Measurements from ENCODE around the gene FRMD1.

Gene FRMD1

DNA sequence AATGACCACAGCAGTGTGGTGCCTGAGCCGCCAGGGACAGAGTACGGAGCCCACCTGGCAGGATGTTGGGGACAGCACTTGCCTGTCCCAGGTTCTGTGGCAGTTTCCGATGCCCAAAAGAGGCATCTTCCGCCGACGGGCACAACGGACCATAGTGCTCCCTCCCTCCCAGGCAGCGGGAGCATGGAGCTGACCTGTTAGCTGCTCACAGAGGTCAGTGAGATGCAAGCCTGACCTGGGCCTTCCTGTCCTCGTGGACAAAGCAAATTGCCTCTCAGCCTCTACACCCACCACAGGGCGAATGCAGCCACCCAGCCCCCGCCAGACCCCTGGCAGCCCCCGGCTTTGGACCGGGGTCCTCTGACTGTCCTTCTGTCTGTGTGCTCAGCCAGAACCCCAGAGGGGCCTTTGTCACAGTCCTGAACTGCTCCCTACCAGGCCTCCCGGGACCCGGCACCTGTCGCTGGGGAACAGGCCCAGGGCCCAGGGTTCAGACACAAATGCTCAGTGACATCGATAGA lies 16.2 kb upstream of the FRMD1 start:
- DNase-seq (ENCODE audit: low read depth), result no peak

DNA sequence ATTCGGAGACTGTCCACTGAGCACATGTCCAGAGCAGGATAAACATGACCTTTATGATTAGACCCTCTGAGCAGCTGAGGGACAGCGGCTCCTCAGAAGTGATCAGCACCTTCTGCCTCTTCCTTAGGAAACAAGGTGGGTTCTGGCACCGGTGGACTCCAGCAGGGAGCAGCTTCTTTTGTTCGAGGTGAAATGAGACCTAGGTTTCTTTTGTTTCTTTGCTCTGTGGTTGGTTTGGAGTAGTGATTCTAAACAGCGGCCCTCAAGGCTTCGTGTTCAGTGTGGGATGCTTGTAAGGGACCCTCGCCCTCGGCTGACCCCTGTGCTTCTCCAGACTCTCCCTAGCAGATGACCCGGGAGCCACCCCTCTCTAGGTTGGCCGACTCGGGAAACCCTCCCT lies 14.6 kb upstream of the FRMD1 start:
- DNase-seq (ENCODE audit: low read depth), result no peak

DNA sequence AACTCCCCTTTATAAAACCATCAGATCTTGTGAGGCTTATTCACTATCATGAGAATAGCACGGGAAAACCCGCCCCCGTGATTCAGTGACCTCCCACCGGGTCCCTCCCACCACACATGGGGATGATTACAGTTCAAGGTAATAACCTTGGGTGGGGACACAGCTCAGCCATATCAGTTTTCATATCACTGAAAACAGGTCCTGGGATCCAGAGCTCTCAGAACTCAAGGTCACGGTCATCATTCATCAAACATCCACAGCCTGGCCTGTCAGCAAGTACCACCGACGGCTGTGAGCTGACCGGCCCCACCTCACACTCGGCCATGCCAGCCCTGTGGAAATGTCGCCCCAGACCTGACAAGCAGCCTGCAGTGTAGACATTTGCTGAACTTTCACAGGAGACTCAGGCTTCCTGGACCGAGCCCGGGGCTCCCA lies 14.1 kb upstream of the FRMD1 start:
- DNase-seq (ENCODE audit: low read depth), result no peak

DNA sequence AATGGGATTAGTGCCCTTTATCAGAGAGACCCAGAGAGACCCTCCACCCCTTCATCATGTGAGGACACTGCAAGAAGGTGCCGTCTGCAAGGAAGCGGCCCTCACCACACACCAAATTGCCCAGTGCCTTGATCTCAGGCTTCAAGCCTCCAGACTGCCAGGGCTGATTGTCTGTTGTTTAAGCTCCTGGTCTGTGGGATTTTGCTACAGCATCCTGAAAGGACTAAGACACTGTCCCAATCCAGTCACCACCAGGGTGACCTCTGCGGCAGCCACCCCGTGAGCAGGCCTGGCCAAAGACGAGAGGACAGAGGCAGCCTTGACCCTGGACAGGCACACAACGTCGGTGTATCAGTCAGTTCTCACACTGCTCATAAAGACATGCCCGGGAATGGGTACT lies 13.5 kb upstream of the FRMD1 start:
- no peak for DNase-seq (ENCODE audit: low read depth)

DNA sequence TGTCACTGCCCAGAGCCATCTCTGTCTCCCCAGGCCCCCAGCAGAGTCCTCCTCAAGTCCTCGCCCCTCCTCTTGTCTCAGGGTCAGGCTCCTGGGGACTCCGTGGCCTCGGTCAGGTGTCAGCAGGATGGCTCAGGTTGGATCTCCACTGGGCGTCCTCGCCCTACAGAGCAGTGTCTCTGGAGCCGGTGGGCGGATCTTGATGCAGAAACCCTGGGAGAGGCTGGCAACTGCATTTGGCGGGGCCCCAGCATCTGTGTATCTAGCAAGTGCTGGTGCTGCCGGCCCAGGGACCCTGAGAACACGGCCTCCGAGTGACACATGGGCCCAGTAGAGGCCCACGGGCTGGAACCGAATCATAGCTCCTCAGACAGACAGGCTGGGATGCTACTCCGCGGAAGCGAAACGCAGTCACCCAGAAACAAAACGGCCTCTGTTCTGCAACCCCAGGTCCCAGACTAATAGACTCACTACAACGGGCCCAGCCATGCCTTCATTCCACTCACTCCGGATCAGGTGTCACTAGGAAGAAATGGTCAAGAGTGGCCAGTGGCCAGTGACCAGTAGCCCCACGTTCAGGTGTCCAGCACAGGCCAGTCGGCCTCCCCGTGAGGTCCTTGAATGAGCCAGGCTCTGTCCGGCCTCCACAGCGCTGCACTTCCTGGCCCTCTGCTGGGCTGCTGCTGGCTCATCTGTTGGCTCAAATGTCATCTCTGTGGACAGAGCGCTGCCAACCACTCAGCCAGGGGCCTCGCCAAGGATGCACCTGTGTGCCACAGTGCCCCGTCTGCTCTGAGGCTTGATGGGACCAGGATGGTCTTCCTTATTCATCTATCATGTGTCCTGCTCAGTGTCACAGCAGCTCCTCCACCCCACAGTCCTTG lies 12.6 kb upstream of the FRMD1 start:
- DNase-seq (ENCODE audit: low read depth), result no peak

DNA sequence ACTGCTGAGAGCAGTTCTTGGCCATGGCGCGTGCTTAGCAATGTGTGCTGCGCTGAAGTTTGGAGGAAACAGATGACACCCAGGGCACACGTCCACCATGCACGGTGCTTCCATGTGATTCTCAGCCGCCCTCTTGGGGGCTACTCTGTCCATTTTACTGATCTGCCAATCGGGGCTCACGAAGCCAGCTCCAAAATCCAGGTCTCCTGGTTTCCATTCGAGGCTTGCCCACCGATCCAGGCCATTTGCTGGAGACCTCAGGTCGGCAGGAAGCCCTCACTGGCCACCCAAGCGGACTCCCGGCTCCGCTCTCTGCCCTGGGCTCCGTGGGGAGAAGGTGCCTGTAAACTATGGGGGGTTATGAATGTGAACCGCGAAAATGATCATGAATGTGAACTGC lies 11.7 kb upstream of the FRMD1 start:
- DNase-seq (ENCODE audit: low read depth), result no peak

DNA sequence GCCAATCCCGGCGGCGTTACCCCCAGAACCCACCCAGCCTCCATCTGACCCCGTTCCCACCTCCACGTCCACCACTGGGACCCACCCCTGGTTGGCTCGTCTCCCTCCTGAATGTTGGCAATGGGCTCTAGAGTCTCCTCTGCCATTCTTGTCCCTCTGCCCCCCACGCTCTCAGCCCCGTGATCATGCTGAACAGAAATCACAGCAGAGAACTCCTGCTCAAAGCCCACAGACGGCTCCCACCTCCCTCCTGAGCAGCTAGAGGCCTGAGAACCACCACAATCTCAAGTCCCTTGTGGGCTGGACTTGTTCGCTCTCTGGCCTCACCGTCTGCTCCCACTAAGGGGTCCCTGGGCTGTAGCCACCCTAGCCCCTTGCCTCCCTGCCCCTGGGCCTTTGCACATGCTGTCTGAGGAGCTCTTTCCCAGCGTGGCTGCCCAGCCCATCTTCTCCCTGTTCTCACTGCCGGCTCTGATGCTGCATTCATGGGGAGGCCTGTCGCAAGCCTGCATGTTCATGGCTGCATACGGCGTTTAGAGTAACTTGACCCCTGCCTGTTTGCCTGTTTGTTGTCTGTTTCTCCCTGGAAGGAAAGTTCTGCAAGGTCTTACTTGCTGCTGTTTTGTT lies 11.2 kb upstream of the FRMD1 start:
- DNase-seq (ENCODE audit: low read depth), result no peak

DNA sequence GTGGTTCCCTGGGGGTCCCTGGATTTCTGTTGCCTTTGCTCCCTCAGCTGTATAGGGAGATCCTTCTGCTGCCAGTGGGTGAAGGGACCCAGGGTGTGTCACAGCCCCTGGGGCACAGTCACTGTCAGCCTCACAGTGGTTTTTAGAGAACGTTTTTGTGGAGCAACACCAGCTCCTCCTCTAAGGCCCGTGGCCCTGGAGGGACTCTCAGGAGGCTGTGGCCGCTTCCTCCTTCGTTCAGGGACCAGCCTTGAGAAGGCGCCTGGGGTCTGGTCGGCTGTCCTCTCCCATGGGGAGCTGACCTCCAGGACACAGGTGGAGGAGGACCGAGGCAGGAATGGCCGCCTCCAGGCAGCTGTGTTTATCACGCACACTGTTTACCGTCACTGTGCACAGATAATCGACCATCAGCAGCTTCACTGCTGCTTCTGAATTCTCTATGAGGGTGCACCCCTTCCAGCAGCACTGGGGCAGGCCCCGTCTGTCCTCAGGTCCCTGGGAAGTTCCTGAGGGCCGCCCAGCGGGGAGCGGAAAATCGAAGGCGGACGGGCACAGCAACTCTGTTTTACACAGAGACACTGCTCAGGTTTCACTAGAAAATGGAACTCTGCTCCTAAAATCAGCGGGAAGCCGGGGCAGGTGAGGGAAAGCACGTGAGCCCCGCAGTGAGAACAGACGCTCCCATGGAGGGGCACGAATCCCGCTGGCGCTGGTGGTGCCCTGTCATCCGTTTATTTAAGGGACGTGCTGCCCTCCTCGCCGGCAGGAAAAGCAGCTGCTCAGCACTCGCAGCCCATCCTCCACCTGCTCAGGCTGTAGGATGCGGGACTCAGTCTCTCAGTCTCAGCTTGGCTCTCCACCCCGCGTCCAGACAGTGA lies 10.4 kb upstream of the FRMD1 start:
- DNase-seq (ENCODE audit: low read depth), result no peak

DNA sequence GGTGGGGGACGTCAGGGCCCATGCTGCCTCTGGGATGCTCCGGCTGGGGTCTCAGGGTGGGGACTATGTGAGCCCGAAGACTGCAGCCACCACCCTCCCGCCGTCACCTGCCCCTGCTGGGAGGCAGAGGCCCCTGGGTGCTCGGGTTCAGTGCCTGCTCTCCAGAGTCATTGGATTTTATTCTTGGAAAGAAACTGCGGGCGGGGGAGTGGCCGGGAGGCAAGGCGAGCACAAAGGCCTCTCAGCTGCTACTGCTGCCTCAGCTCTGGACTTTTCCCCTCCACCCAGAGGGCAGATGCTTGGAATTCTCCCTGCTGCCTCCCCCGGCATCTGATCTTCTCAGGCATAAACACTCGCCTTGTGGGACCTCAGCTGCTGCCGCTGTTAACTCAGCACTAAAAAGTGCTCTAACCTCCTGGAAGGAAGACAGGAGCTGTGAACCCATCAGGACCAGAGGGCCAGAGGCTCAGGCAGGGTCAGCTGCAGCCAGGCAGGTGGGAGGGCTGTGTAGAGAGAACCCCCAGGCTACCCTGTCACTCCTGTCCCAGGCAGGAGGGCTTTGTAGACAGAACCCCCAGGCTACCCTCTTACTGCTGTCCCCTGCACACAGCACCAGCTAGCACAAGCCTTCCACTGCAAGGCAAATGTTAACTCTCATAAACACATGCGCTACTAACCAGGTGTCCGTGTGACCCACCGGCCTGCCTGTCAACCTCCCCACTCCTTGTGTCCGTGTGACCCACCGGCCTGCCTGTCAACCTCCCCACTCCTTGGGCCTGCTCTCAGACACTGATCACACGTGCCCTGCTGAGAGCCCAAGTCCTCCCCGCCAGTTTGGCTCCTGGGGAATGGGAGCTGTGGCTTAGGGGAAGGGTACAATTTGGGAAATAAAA lies 9.4 kb upstream of the FRMD1 start:
- no peak for DNase-seq (ENCODE audit: low read depth)

DNA sequence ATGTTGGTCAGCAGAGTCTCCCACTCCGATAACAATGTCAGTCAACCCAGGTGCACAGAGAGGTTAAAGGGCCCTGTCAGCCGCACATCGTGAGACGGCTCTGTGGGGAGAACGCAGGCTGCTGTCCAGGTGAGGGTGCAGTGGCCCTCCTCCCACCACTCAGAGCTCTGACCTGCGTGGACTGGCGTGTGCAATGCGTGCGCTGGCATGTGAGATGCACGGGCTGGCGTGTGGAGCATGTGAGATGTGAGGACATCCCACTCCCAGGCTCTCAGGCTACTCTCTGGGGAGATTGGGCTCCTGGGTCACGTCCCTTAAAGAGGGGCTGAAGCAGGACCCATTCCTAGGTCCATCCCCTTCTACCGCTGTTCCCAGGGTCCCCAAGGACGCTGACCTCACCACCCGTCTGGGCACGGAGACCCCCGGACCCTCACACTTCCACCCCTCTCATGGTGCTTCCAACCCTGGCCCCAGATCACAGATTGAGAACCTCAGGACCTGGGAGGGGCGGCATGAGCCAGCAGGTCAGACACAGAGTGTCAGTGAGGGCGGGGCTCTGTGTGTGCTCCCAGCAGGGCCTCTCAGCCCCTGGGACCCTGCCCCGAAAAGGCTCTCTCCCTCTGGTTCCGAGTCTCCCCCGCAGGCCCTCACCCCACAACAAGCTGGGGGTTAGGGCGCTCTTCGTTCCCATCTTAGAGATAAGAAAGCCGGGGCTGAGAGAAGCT lies 8.6 kb upstream of the FRMD1 start:
- no peak for DNase-seq (ENCODE audit: low read depth)

DNA sequence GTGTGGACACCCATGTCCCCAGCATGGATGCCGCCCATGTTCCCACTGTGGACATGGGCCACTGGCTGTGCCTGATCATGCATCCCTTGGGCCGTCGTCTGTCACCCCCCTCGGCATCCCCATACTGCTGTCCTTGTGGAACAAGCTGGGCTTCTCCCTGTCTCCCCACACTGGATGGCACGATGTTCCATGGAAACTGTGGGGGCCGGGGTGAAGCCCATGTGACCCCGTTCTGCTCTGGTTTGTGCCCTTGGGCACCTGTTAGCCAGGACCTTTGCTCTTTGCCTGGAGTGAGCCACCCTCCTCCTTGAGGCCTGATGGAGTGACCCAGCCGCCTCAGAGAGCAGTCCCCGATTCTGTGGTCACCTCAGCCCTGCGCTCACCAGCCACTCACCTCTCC lies 7.6 kb upstream of the FRMD1 start:
- DNase-seq (ENCODE audit: low read depth), result no peak

DNA sequence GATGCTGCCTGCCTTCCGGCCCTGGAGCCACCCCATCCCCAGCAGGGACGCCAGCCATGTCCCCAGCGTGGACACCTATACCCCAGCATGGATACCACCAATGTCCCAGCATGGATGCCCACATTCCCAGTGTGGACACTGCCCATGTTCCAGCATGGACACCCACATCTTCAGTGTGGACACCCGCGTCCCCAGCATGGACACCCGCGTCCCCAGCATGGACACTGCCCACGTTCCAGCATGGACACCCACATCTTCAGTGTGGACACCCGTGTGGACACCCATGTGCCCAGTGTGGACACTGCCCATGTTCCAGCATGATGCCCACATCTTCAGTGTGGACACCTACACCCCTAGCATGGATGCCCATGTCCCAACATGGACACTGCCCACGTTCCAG lies 7.1 kb upstream of the FRMD1 start:
- no peak for DNase-seq (ENCODE audit: low read depth)

DNA sequence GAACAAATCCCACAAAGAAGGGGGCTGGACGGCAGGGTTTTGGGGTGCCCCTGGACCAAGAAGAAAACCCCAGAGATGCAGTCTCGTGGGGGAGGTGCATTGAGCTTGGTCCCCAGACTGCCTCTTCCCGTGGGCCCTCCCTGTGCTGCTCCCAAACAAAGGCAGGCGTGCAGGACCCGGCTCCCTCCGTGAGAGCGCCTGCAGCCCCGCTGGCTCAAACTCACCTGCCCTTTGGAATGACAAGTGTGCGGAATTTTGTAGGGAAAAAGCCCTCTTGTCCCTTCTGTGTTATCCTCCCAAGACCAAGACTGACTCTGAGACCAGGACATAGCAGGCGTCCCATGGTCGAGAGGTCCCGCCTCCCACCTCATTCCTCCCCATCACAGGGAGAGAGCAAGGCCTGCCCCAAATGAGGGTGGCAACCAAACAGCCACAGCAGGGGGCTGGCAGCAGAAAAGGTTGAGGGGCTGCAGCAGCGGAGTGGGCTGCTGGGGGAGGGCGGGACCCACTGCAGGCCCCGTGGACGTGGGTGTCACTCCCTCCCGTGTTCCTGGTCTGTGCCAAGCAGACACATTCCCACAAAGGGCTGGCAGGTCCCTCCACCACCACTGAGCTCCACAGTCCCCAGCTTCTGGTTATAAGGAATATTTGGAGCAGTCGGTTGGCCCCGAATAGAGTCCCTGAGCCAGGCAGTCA lies 5.6 kb upstream of the FRMD1 start:
- no peak for DNase-seq (ENCODE audit: low read depth)

DNA sequence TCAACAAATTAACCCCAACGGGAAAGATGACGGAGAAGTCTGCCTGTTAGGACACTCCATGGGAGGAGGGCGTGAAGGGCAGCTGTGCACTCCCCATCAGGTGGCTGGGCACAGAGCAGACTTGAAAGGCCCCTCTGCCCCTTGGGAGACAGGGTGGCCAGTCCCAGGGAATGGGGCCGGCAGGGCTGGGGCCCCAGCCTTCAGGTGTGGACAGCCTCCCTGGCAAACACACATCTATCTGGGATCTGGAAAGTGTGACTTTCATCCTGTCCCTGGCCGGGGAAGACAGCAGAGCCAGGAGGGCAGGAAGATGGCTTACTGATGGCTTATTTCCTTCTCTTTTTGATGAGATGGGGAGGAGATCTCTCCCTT lies 4.5 kb upstream of the FRMD1 start:
- no peak for DNase-seq (ENCODE audit: low read depth)

DNA sequence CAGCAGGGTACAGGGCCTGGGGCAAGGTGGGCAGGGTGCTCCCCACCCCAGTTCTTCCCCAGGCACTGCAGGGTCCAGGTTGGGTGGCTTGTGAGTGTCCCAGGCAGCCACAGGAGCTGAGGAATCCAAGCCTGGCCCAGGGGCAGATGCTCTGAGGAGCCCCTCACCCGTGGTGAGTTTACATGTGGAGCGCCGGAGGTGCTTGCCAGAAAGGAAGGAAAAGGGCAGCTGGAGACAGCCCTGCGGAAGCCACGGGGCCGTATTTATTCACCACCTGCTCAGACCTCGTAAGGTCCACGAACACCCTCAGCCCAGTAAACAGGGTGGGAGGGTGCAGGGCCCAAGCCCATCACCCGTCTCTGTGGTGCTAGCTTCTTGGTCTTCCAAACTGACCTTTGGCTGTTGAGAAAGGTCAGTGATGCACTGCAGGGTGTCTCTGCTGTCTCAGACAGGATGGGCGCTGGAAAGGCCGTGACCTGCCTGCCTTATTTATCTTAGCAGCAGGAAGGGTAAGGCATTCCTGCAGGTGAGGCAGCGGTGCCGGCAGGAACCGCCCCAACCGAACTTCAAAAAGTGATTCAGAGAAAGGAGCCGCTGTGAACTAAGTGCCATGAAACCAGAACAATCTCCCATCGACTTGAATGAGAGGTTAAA lies 4.0 kb upstream of the FRMD1 start:
- no peak for DNase-seq (ENCODE audit: low read depth)

DNA sequence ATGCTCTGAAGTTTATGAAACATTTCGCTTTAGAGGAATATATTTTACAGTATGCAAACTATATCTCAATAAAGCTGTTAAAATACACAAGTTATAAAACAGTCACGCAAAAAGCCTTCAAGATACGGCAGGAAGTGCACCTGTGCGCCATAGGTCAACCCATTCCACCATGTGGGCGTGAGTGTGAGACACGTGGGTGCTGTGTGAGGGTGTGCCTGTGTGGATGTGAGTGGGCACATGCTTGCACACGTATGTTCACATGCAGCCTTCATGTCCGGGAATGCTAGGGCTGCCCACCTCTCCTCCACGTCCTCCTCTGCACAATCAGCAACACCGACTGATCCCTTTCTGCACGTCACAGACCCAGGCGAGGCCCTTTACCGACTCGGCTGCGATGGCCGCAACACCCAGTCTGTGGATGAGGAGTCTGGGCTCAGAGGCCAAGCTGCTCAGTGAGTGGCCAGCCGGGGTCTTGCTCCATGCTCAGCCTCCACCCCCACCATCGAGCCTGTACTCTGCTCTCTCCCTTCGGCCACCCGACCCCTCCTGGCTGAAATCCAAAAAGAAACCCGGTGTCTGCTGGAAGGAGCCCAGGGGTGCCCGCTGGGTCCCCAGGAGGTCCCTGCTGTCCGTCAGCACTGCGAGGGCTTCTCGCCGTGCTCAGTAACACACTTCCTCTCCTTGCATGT lies 3.0 kb upstream of the FRMD1 start:
- DNase-seq (ENCODE audit: low read depth), result no peak

DNA sequence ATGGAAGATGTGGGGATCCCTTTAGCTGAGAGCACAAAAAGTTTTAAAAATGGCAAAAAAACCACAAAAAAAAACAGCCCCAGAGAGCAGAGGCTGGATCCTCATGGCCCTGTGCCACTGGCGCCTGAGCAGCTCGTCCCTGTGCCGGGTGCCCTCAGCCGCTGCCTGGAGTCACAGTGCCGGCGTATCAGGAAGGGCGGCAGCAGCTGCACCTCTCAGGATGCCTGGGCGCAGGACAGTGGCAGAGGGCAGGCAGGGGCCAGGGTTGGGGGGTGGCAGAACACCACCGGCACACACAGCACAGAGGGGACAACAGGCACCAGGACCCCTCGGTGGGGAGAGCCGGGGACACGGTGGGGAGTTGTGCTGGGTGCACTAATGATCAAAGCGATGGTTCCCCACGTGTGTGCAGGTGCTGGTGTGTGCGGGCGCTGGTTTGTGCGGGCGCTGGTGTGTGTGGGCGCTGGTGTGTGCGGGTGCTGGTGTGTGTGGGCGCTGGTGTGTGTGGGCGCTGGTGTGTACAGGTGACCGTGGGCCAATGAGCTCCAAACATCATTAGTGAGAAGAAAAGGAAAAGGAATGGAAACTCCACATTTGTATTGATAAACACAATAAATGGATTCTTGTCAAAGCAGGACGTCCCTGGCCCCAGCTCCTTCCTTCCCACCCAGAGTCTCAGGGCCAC lies 1.5 kb upstream of the FRMD1 start:
- no peak for DNase-seq (ENCODE audit: low read depth)

DNA sequence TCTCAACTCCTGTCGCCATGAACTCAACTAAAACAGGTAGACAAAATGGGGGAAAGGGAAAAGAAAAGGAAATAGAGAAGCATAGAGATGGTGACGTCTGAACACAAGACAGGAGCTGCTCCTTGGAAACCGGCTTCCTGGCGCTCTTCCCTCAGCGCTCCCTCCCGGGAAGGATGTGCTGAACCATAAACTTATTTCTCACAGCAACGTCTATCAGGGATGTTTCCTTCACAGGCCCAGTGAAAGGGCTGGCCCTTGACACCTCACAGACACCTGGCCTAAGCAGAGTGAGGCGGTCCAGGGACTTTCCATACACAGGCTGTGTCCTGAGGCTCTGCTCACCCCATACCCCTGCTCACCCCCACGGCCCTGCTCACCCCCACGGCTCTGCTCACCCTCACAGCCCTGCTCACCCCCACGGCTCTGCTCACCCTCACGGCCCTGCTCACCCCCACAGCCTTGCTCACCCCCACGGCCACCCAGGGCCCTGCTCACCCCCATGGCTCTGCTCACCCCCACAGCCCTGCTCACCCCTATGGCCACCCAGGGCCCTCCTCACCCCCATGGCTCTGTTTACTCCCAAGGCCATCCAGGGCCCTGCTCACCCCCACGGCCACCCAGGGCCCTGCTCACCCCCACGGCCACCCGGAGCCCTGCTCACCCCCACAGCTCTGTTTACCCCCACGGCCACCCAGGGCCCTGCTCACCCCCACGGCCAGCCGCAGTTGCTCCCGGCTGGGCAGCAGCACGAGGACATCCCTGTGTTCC lies 653 bp downstream of the FRMD1 start:
- no peak for DNase-seq (ENCODE audit: low read depth)
